KOPT-K1 (cell line): ENCODE results near the gene R3HCC1L.
"Not testable (repeated sequence)": the region's sequence is repeated elsewhere in the genome, so short reads cannot be mapped to it uniquely, and the experiment has no call there.

Experiments
- H3K27ac ChIP-seq: fragments of 200-600 bp; sonication (generic); 2 replicates; pipeline ENCODE4 v1.5.1; 2016; ENCODE audit warnings: antibody characterized with exemption, mild to moderate bottlenecking, low read depth, low read length; ENCODE audit not compliant: poor library complexity, severe bottlenecking
- H3K36me3 ChIP-seq: fragments of 200-600 bp; sonication (generic); 2 replicates; pipeline ENCODE4 v1.5.1; 2017; ENCODE audit warnings: antibody characterized with exemption, mild to moderate bottlenecking, low read length, moderate library complexity; ENCODE audit not compliant: insufficient read depth
- H3K9me3 ChIP-seq: fragments of 200-600 bp; sonication (generic); 2 replicates; pipeline ENCODE4 v1.5.1; 2017; ENCODE audit warnings: antibody characterized with exemption, low read length, mild to moderate bottlenecking; ENCODE audit not compliant: insufficient read depth, poor library complexity, severe bottlenecking

R3HCC1L gene

GRCh38 chr10:98173260-98173659 lies 38.8 kb downstream of the R3HCC1L start:
- Histone ChIP-seq H3K36me3 (peaks cover 53% of the 10 kb centered on the region), H3K9me3 (peaks cover 6% of the 10 kb centered on the region), H3K27ac (no peak overlapping the region)

GRCh38 chr10:98182351-98182915 lies 48.0 kb downstream of the R3HCC1L start:
- peaks cover 36% of the 10 kb centered on the region for H3K36me3 ChIP-seq
- not testable (repeated sequence) for H3K27ac ChIP-seq, H3K9me3 ChIP-seq

DNA sequence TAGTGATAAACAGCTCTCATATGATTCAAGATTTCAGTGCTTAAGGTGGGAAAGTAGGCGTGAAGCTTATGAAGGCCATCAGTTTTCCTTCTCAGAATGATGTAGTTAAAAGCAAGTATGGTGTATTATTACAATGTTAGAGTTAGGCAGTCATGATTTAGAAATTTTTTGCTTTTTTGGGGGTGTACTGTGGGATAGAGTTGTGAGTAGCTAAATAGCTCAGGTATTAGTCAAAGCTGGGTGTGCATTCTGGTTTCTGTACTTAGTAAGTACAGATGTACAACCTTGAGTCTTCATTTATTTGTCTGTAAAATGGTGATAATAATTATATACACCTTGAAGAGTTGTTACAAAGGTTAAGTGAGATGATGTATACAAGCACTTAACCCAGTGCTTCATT lies 52.2 kb downstream of the R3HCC1L start:
- H3K36me3 ChIP-seq: peaks cover 44% of the 10 kb centered on the region
- H3K27ac ChIP-seq: no peak overlapping the region
- no peaks in the 10 kb centered on the region for H3K9me3 ChIP-seq

- H3K9me3 ChIP-seq: peaks cover 22% of the 10 kb centered on the region
- H3K36me3 ChIP-seq: peaks cover 37% of the 10 kb centered on the region
- H3K27ac ChIP-seq: not testable (repeated sequence)
Measured at GRCh38 chr10:98190773-98191172, 56.3 kb downstream of the R3HCC1L start.

- Histone ChIP-seq H3K36me3 (peaks cover 21% of the 10 kb centered on the region; the same call in 1 of the 2 replicates), H3K9me3 (peaks cover 22% of the 10 kb centered on the region), H3K27ac (no peak overlapping the region)
Measured at GRCh38 chr10:98193037-98193436, 58.6 kb downstream of the R3HCC1L start.

DNA sequence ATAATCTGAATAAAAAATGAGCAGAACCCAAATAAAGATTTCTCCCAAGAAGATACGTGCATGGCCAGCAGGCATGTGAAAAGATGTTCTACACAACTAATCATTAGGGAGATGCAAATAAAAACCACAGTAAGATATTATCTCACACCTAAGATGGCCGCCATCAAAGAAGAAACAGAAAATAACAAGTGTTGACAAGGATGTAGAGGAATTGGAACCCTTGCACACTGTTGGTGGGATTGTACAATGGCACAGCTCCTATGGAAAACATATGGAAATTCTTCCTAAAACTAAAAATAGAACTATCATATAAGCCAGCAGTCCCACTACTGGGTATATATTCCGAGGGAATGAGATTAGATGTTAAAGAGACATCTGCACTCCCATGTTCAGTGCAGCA lies 60.2 kb downstream of the R3HCC1L start:
- Histone ChIP-seq H3K27ac (no peak overlapping the region), H3K9me3 (peaks cover 22% of the 10 kb centered on the region), H3K36me3 (peaks cover 20% of the 10 kb centered on the region; the same call in 1 of the 2 replicates)

DNA sequence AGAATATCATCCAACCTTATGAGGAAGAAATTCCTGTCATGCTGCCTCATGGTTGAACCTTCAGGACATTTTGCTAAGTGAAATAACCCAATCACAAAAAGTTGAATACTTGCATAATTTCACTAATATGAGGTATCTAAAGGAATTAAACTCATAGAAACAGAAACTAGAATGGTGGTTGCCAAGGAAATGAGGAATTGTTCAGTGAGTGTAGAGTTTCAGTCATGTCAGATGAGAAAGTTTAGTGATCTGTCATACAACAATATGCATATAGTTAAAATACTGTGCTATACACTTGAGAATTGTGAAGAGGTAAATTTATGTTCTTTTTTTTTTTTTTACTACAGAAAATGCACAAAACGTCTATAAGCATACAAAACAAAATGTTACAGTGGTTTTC lies 60.7 kb downstream of the R3HCC1L start:
- Histone ChIP-seq H3K9me3 (peaks cover 22% of the 10 kb centered on the region), H3K27ac (no peak overlapping the region), H3K36me3 (peaks cover 20% of the 10 kb centered on the region; the same call in 1 of the 2 replicates)

- Histone ChIP-seq H3K27ac (no peak overlapping the region), H3K36me3 (peaks cover 11% of the 10 kb centered on the region; the same call in 1 of the 2 replicates), H3K9me3 (peaks cover 22% of the 10 kb centered on the region)
Measured at GRCh38 chr10:98196985-98197384, 62.5 kb downstream of the R3HCC1L start.

DNA sequence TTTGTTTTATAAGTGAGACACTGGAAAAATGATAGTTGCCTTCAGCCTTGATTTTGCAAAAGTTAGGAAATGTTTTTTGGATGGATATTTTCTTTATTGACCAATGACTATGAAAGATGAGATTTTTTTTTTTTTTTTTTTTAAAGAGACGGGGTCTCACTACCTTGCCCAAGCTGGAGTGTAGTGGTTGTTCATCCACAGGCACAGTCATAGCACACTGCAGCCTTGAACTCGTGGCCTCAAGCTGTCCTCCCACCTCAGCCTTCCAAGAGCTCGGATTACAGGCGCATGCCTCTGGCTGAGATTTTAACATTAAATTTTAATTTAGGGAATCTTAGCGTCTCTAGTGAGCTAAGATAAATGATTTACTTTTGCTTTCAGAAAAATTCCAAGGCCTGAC lies 67.3 kb downstream of the R3HCC1L start:
- no peaks in the 10 kb centered on the region for H3K9me3 ChIP-seq

GRCh38 chr10:98202378-98202777 lies 67.9 kb downstream of the R3HCC1L start:
- no peak overlapping the region for H3K27ac ChIP-seq
- H3K9me3 ChIP-seq: no peaks in the 10 kb centered on the region
- no peaks in the 10 kb centered on the region for H3K36me3 ChIP-seq

More for the DNA sequence above, 67.3 kb downstream of the R3HCC1L start:
- no peaks in the 10 kb centered on the region for H3K36me3 ChIP-seq
- no peak overlapping the region for H3K27ac ChIP-seq

DNA sequence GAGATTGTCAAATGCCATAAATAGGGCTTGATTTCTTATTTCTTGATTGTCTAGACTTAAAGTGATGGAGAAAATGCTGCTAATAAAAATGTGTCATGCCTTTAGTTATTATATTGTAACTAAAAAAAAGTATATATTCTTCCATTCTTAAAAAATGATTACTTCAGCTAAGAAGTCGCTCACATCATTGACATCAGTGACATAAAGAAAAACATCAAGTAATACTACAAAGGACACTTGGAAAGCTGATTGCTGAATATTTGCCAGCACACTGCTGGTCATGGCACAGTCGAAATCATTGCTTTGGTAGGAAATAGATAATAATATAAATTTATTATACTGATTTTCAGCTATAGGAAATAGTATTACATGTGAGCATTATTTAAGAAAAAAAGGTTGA lies 70.9 kb downstream of the R3HCC1L start:
- H3K36me3 ChIP-seq: peaks cover 25% of the 10 kb centered on the region
- no peaks in the 10 kb centered on the region for H3K9me3 ChIP-seq
- no peak overlapping the region for H3K27ac ChIP-seq

- H3K36me3 ChIP-seq: peaks cover 45% of the 10 kb centered on the region
- no peak overlapping the region for H3K27ac ChIP-seq
- H3K9me3 ChIP-seq: no peaks in the 10 kb centered on the region
Measured at GRCh38 chr10:98208925-98209324, 74.5 kb downstream of the R3HCC1L start.

- Histone ChIP-seq H3K27ac (no peak overlapping the region), H3K9me3 (no peaks in the 10 kb centered on the region), H3K36me3 (peaks cover 45% of the 10 kb centered on the region)
Measured at GRCh38 chr10:98209441-98209840, 75.0 kb downstream of the R3HCC1L start.

DNA sequence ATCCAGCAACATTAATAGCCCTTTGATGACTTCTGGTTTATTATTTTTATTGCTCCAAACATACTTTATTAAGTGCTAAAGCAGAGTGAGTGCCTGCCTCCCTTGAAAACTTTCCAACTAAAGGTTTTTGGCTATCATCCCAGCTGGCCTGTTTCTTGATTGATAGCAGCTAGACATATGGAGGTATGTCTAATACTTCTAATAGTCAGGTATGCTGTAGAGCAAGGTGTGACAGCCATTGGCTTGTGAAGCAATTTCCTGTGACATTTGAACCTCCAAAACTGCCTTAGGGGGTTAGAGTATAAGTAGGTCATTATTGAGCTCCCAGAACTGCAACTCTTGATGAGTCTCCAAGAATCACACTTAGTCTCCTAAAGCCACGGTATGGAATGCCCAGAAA lies 77.7 kb downstream of the R3HCC1L start:
- H3K9me3 ChIP-seq: peaks cover 7% of the 10 kb centered on the region
- H3K27ac ChIP-seq: no peak overlapping the region
- peaks cover 48% of the 10 kb centered on the region for H3K36me3 ChIP-seq

DNA sequence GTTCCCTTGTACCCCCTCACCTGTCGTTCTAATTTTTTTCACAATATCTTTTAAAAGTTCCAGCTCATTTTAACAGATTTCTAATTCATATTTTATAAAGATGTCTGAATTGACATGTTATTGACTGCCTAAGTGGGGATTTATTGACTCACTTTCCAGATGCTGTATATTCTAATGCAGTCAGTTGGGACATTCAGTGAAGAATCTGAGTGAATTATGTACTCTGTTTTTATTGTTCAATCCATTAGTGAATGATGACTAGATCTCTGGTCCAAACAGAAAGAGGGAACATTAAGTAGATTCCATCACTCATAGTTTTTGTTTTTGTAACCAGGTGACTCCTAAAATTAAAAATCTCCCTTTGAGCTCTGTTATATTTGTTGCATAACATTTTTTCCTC lies 79.3 kb downstream of the R3HCC1L start:
- Histone ChIP-seq H3K9me3 (peaks cover 19% of the 10 kb centered on the region), H3K36me3 (peaks cover 39% of the 10 kb centered on the region), H3K27ac (no peak overlapping the region)

DNA sequence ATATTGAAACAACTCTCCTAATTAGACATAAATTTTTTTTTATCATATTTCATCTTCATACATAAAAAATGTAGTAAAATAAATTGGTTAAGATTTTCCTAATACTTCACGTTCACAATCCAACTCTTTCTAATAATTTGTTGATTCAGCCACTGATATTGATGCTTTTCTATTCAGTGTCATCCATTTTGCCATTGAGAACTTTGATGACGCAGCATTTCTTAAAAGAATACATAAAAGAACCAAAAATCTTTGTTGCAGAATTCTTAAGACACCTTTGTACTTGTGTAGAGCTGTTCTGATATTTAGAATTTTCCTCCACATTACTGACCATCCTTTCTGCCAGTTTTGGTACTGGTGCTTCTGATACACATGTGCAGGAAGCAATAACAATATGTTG lies 80.9 kb downstream of the R3HCC1L start:
- Histone ChIP-seq H3K9me3 (peaks cover 34% of the 10 kb centered on the region), H3K36me3 (peaks cover 26% of the 10 kb centered on the region), H3K27ac (no peak overlapping the region)
